Activated naive CD8-positive, alpha-beta T cell treated with anti-CD3 and anti-CD28 coated beads, Interleukin-2, amount 50 U/mL, for 24 hours (primary cell): ENCODE data around the gene NEK8.
A peak's percentile ranks its signal among the peaks of the same experiment; 100 is the strongest.

Experiments used
- ATAC-seq: fragments of 150-1000 bp; cut with Tn5 transposase; one replicate; pipeline ENCODE4 v1.10.0; 2021
- DNase-seq: peaks from one replicate; pipeline ENCODE4 v3.0.0; 2021
- H3K27ac Mint-ChIP-seq: one replicate; pipeline ENCODE4 v1.8.0; 2021; ENCODE audit warnings: mild to moderate bottlenecking, mixed read lengths
- H3K27me3 Mint-ChIP-seq: one replicate; pipeline ENCODE4 v1.8.0; 2021; ENCODE audit warnings: mixed read lengths
- H3K36me3 Mint-ChIP-seq: one replicate; pipeline ENCODE4 v1.8.0; 2021; ENCODE audit warnings: low read depth, mixed read lengths
- H3K4me1 Mint-ChIP-seq: one replicate; pipeline ENCODE4 v1.8.0; 2021; ENCODE audit warnings: mixed read lengths
- H3K4me3 Mint-ChIP-seq: one replicate; pipeline ENCODE4 v1.8.0; 2021; ENCODE audit warnings: mild to moderate bottlenecking, moderate library complexity, mixed read lengths
- H3K9me3 Mint-ChIP-seq: one replicate; pipeline ENCODE4 v1.8.0; 2021; ENCODE audit warnings: mixed read lengths

NEK8 gene

GRCh38 chr17:28783161-28783560 is 54.6 kb downstream of the NEK8 start:
- ATAC-seq = no peak
- Mint-ChIP-seq H3K27ac (no peak overlapping the region), H3K9me3 (no peaks in the 10 kb centered on the region)

GRCh38 chr17:28788100-28788499 is 59.5 kb downstream of the NEK8 start:
- DNase-seq (no peak), ATAC-seq (no peak)
- peak overlapping the region; percentile 49 for H3K27ac Mint-ChIP-seq
- peaks cover 15% of the 10 kb centered on the region for H3K4me1 Mint-ChIP-seq
- H3K36me3 Mint-ChIP-seq = peaks cover 5% of the 10 kb centered on the region
- no peak overlapping the region for H3K4me3 Mint-ChIP-seq
- no peaks in the 10 kb centered on the region for H3K9me3 Mint-ChIP-seq
- H3K27me3 Mint-ChIP-seq = no peaks in the 10 kb centered on the region

More at GRCh38 chr17:28783161-28783560, 54.6 kb downstream of the NEK8 start:
- peaks cover 13% of the 10 kb centered on the region for H3K4me1 Mint-ChIP-seq
- H3K27me3 Mint-ChIP-seq = no peaks in the 10 kb centered on the region
- peaks cover 14% of the 10 kb centered on the region for H3K36me3 Mint-ChIP-seq
- H3K4me3 Mint-ChIP-seq = no peak overlapping the region
- no peak for DNase-seq
